HG03439 (cell line): ENCODE measurements around the gene KRTAP9-2.
"Not testable (repeated sequence)": the region's sequence is repeated elsewhere in the genome, so short reads cannot be mapped to it uniquely, and the experiment has no call there.

Experiments used
- ATAC-seq: cut with Tn5 transposase; IDR thresholded peaks from one replicate; pipeline ENCODE4 v1.9.1; 2021; ENCODE audit warnings: mild to moderate bottlenecking, moderate library complexity; ENCODE audit not compliant: unreplicated experiment

KRTAP9-2 gene, protein sequence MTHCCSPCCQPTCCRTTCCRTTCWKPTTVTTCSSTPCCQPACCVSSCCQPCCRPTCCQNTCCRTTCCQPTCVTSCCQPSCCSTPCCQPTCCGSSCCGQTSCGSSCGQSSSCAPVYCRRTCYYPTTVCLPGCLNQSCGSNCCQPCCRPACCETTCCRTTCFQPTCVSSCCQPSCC

DNA sequence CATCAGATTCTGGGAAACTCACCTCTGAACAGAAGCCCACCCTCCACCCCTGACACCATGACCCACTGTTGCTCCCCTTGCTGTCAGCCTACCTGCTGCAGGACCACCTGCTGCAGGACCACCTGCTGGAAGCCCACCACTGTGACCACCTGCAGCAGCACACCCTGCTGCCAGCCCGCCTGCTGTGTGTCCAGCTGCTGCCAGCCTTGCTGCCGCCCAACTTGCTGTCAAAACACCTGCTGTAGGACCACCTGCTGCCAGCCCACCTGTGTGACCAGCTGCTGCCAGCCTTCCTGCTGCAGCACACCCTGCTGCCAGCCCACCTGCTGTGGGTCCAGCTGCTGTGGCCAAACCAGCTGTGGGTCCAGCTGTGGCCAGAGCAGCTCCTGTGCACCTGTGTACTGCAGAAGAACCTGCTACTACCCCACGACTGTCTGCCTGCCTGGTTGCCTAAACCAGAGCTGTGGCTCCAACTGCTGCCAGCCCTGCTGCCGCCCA is at the start of gene KRTAP9-2:
KRTAP9-2 (plus strand) TSS at position 51 of the 498 bp plus-strand sequence; CDS start at position 58, 7 bp downstream.
- ATAC-seq = not testable (repeated sequence)

DNA sequence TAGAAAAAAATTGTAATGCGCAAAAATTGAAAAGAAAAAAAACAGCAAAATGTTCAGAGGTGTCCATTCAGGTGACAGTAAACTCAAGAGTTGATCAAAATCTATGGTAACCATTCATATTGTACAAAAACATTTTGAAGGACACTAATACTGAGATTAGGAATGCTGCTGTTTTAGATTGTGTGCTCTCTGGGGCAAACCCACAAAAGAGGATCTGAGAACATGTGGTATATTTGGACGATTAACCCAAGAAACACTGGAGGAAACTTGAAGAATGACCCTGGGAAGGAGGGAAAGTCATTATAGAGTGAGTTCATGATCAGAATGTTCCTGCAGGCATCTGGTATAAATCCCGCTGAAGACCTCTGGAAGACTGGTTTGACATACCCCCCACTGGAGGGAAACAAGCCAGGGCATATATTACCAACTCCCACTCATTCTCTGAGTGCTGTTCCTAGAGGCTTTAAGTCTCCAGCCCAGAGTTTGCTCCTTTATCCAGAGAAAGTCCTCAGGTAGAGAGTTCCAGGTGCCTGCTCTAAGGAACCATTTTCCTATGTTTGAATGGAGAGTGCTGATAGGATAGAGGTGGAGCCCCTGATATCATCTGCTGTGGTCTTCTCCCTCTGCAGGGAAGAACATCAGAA is 49.6 kb upstream of the KRTAP9-2 start:
- no peak for ATAC-seq

DNA sequence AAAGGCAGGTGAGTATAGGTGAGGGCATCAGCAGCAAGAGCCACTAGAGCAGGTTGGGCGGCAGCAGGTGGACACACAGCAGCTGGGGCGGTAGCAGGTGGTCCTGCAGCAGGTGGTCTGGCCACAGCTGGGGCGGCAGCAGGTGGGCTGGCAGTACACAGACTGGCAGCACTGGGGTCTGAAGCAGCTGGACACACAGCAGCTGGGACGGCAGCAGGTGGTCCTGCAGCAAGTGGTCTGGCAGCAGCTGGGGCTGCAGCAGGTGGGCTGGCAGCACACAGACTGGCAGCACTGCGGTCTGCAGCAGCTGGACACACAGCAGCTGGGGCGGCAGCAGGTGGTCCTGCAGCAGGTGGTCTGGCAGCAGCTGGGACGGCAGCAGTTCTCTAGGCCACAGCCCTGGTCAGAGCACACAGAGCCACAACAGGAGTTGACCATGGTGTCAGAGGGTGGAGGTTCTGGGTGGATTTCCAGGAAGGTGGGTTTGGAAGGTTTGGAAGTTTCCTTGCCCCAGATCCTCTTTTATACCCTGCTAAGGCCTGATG is 48.6 kb upstream of the KRTAP9-2 start, which contains the start of gene KRTAP4-2:
KRTAP4-2 (minus strand) TSS at position 495 of the 545 bp plus-strand sequence; CDS start at position 438, 57 bp downstream.
- no peak for ATAC-seq

DNA sequence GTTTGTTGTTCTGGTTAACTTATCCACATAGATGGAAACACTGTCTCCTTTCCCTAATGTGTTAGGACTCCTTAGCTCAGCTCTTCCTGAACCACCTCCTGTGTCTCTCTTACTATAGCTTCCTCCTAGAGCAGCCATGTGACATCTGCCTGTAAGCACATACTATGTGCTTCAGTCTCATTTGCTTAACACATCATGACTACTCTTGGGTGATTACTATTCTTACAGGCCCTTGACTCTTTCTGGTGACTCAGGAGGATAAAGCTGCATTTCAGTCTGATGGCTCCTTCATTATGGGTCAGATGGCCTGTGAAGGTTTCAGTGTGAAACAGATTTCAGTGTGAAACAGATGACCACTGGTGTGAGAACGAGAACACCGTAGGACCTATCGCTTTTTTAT is 48.1 kb upstream of the KRTAP9-2 start:
- ATAC-seq = no peak

DNA sequence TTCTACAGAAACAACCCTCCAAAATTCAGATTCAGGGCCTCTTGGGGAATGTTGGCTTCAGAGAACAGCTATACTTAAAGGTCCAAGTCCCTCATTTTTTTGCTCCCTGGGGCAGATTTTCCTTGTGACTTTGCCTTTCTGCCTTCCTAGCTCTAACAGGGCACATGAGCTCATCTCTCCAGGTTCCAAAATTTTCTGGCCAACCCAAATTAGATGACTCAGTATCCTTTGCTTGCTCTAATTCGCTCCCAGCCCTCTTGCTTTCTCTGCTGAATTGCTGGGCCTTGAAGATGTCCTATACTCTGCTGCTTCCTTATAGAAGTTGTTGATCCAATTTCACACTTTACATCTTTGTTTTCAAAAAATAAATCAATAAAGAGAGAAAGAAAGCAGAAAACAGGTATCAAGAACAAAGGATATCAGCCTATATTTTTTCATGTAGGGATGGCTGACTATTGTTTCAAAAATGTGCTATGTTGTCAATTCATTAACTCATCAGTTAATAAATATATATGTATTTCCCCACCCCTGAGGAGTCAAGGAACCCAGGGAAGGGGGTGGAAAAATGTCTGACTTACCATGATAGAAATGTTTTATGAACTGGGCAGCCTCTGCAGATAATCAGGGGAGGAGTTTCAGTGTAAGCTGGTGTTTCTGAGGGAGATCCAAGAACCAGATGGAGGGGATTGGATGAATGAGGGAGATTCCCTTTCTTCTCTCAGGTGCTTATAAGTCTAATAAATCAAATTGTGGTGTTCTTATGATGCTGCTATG is 47.4 kb upstream of the KRTAP9-2 start:
- no peak for ATAC-seq

DNA sequence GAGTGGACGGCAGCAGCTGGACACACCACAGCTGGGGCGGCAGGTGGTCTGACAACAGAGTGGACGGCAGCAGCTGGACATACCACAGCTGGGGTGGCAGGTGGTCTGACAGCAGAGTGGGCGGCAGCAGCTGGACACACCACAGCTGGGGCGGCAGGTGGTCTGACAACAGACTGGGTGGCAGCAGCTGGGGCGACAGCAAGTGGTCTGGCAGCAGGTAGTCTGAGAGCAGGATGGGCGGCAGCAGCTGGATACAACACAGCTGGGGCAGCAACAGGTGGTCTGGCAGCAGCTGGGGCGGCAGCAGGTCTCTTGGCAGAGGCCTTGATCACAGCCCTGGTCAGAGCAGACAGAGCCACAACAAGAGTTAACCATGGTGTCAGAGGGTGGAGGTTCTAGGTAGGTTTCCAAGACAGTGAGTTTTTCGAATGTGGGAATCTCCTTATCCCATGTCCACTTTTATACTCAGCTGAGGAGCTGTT is 41.9 kb upstream of the KRTAP9-2 start, which contains the start of gene KRTAP4-1:
KRTAP4-1 (minus strand) TSS at position 432 of the 482 bp plus-strand sequence; CDS start at position 375, 57 bp downstream.
- ATAC-seq = no peak

DNA sequence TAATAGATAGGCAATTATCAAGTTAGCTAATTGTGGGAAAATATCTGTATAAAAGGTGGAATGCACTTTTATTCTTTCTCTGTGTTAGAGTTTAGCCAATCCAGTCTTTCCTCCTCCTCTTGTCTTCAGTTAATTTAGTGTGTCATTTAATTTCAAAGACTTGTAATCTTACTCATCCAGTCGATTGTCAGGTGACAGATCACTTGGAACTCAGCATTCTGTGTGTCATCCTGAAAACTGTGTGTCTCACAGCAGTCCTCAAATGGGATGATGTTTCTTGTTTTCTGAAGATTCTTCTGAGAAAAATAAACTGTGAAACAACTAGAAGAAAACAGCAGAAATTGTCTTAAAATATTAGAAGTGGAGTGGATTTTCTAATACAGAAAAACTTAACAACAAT is 41.4 kb upstream of the KRTAP9-2 start:
- ATAC-seq = no peak

DNA sequence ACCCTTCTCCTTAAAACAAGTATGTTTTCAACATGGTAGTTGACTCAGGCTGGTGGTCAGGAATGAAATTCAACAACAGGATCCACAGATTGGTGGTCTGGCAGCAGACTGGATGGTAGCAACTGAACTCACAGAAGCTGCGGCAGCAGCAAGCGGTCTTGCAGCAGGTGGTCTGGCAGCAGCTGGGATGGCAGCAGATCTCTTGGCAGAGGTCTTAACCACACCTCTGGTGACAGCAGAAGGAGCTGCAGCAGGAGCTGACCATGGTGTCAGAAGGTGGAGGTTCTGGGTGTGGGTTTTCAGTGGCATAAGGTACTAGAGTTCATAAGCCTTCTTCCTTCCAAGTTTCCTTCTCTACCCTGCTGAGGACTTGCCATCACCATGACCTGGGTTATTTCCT is 39.6 kb upstream of the KRTAP9-2 start:
- ATAC-seq = no peak

DNA sequence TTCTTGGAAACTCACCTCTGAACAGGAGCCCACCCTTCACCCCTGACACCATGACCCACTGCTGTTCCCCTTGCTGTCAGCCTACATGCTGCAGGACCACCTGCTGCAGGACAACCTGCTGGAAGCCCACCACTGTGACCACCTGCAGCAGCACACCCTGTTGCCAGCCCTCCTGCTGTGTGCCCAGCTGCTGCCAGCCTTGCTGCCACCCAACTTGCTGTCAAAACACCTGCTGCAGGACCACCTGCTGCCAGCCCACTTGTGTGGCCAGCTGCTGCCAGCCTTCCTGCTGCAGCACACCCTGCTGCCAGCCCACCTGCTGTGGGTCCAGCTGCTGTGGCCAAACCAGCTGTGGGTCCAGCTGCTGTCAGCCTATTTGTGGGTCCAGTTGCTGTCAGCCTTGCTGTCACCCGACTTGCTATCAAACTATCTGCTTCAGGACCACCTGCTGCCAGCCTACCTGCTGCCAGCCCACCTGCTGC is 36.6 kb upstream of the KRTAP9-2 start, which contains the start of gene KRTAP9-1:
KRTAP9-1 (plus strand) TSS at position 51 of the 482 bp plus-strand sequence; CDS start at position 51, 0 bp downstream.
- ATAC-seq = not testable (repeated sequence)

DNA sequence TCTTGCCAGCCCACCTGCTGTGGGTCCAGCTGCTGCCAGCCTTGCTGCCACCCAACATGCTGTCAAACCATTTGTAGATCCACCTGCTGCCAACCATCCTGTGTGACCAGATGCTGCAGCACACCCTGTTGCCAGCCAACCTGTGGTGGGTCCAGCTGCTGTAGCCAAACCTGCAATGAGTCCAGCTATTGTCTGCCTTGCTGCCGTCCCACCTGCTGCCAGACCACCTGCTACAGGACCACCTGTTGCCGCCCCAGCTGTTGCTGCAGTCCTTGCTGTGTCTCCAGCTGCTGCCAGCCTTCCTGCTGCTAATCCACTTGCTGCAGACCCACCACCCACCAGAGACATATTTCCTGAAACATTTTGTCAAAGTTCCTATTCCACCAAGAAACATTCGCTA is 36.1 kb upstream of the KRTAP9-2 start:
- no peak for ATAC-seq

DNA sequence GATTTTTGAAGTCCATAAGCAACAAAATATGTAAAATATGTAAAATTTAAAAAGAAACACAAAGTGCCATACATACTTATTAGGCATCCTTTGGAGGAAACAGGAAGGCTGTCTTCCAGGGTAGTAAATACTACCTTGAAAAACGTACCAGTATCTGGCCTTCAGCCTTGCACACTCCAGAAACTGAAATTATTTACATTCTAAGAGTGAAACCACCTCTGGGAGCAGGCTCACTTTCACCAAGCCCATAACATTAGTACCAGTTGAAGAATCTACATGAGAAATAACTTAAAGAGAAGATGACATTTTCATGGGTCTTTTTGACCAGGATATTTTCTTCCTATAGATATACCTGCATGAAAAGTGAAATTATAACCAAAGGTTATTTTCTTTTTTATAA is 30.4 kb upstream of the KRTAP9-2 start:
- no peak for ATAC-seq

DNA sequence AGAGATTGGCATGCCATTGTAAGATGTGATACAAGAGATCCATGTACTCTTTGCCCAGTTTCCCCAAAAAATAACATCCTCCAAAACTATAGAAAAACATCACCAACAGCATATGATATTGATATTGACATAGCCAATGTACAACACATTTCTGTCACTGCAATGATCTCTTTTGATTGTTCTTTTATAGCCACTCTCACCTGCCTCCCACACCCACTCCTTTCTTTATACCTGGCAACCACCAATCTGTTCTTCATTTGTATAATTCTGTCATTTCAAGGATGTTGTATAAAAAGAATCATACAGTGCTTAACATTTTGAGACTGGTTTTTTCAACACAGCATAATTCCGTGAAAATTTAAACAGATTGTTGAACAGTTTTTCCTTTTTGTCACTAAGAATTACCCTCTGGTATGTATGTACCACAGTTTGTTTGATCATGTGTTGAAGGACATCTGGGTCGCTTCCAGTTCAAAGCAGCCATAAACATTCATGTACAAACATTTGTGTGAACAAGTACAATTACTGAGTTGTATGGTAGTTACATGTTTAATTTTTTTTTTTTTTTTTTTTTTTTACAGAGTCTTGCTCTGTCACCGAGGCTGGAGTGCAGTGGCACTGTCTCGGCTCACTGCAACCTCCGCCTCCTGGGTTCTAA is 26.9 kb upstream of the KRTAP9-2 start:
- no peak for ATAC-seq

DNA sequence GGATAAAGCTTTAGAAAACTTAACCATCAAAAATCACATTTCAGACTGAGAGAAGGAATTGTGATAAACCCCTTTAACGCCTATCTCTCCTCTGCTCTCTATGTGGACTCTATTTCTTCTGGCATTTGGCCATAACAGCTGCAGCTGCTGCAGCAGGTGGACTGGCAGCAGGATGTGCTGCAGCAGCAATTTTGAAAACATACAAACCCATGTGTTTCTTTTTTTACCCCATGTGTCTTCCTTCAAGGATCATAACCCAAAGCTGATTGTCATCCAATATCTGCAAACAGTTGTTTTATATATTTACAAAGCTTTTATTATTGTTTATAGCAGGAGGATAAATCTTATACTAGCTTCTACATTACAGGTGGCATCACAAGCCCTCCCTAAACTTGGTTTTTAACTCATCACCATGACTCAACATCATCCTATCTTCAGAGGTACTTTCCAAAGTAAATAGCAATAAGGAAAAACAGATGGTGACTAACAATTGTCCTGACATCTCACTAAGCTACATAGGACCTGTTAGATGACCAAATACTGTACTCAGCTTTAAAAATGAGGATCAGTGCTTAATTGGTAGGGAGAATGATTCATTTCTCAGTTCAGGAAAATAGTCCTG is 14.5 kb upstream of the KRTAP9-2 start:
- no peak for ATAC-seq

DNA sequence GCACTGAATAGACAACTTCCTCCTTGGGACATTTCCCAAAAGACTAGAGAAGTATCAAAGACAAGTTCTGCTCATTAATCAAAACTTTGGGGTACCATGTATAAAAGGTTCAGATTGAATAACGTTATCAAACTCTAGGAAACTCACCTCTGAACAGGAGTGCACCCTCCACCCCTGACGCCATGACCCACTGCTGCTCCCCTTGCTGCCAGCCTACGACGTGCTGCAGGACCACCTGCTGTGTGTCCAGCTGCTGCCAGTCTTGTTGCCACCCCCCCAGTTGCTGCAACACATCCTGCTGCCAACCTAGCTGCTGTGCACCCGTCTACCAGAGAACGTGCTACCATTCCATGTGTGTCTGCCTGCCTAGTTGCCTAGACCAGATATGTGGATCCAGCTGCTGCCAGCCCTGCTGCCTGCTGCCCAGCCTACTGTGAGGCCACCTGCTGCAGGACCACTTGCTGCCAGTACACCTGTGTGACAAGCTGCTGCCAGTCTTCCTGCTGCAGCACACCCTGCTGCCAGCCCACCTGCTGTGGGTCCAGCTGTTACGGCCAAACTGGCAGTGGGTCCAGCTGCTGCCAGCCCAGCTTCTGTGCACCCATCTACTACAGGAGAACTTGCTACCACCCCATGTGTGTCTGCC is 13.8 kb upstream of the KRTAP9-2 start:
- ATAC-seq = no peak

DNA sequence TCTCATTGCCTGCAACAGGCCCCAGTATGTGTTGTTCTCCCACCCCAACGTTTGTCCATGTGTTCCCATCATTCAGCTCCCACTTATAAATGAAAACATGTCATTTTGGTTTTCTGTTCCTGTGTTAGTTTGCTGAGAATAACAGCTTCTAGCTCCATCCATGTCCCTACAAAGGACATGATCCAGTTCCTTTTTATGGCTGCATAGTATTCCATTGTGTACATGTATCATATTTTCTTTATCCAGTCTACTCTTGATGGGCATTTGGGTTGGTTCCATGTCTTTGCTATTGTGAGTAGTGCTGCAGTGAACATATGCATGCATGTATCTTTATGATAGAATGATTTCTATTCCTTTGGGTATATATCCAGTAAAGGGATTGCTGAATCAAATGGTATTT is 10.8 kb upstream of the KRTAP9-2 start:
- ATAC-seq = no peak

DNA sequence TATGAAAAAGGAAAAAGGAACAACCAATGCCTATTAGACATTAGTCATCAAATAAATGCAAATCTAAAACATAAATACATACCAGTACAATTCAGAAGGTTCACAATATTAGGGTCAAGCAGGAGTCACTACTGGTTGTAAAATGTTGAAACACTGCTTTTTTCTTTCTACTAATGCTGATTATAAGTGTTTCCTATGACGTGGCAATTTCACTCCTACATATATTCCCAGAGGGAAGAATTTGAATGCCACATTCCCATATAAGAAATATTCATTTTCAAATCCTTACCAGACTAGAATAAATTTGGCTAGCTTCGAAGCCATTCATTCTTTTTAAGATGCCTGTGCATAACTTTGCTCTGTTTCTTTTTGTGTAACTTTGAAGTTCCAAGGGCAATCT is 2.6 kb upstream of the KRTAP9-2 start:
- ATAC-seq = no peak

DNA sequence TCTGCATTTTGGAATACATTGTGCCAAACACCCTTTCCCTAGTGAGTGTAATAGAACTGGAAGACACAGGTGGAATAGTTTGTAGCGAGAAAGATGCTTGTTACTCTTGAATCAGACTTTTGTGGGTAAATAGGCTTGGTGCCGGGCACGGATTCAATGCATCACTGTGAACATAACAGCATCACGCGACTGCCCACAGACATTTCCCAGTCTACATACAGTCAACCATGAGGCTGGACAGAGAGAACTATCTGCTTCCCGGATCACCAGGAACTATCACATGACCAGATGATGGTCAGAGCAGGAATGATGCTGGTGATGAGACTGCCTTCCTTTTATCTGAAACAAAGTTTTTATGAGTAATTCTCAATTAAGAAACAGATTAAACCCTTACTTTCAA is 397 bp upstream of the KRTAP9-2 start:
- ATAC-seq = no peak

DNA sequence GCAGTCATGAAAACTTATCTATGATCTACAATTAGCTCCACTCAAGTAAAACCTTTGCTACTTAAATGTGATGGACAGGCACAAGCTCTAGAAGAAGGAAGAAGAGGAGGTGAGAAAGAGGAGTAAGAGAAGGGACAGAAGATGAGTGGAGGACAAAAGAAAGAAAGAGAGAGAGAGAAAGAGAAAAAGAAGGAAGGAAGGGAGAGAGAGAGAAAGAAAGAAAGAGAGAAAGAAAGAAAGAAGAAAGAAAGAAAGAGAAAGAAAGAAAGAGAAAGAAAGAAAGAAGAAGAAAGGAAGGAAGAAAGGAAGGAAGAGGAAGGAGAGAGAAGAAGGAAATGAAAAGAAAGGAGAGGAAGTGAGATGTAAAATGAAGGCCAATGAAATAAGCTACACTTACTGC is 3.6 kb downstream of the KRTAP9-2 start:
- ATAC-seq = no peak

DNA sequence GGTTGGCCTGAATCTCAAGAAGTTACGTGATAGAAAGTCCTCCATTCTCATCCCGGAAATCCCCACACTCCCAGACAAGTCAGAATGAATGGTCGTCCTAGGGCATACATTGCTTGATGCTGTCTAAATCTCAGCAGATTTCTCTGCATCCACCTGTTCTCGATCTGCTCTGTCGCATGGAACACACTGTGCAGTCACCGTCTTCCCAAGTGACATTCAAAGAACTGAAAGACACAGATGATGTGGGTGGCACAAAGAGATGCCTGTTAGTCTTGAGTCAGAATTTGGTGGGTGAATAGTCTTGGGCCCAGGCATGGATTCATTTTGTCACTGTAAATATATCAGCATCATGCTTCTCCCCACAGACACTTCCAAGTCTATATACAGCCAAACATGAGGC is 5.3 kb downstream of the KRTAP9-2 start:
- ATAC-seq = no peak
